PFSK-1 (cell line): ENCODE data around the gene BTNL2.

Experiments
- FOXP2 ChIP-seq: optimal IDR thresholded peaks from 2 replicates; pipeline ENCODE3; 2011; ENCODE audit warnings: borderline replicate concordance, control low read depth, inconsistent platforms; ENCODE audit not compliant: insufficient read depth; ENCODE audit errors: extremely low read length, extremely low read depth
- POLR2AphosphoS5 ChIP-seq: IDR thresholded peaks from 2 replicates; pipeline ENCODE4 v1.6.1; 2012; ENCODE audit warnings: low read depth, mild to moderate bottlenecking, control low read depth, low read length, moderate library complexity
- REST ChIP-seq, 2 experiments: IDR thresholded peaks; 2 replicates each; pipeline versions ENCODE4 v1.6.1 to v1.8.0; 2011 to 2012; ENCODE audit warnings: low read depth in 2 of 2, low read length in 2 of 2, control low read depth in 1 of 2, inconsistent platforms in 1 of 2, mild to moderate bottlenecking in 1 of 2, moderate library complexity in 1 of 2; ENCODE audit not compliant: insufficient read depth in 1 of 2
- SIN3A ChIP-seq: IDR thresholded peaks from 2 replicates; pipeline ENCODE4 v1.6.1; 2012; ENCODE audit warnings: mild to moderate bottlenecking, low read length, moderate library complexity, borderline replicate concordance; ENCODE audit not compliant: insufficient read depth
- TAF1 ChIP-seq: IDR thresholded peaks from 2 replicates; pipeline ENCODE4 v1.6.1; 2012; ENCODE audit warnings: low read length, control low read depth, borderline replicate concordance; ENCODE audit not compliant: insufficient read depth

BTNL2 gene

DNA sequence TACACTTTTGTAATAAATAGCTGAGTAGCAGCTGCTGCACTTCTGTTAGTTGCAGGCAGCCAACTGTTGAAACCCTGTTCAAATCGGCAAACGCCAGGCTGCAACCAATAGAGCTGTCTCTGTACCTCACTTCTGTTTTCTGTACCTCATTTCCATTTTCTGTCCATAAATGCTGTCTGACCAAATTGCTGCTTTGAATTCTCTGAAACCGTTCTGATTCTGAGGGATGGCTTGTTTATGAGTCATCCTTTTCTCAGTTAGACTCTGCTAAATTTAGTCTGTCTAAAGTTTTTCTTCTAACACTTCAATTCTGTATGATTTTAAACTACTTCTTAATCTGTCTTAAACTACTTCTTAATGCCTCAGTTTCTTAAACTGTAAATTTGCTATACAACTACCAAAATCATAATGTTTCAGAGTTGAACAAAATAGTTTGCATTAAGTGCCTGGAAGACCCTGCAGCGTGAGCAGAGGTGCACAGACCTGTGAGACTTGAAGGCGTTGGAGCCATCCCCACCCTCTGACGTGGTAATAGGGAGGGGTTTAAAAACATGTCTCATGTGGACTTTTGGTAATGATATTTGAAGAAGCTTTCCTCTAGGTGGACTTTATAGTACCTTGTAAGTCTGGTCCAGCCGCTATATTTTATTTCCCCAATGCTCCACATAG, 9.6 kb downstream of the BTNL2 start:
- TF ChIP-seq TAF1 (no peak), SIN3A (no peak), FOXP2 (no peak), POLR2AphosphoS5 (no peak), REST (IDR thresholded peaks at IDR 0.05; ENCODE audit: insufficient read depth in 1 of 2, low read depth in 2 of 2, low read length in 2 of 2) (no peak)

GRCh38 chr6:32396028-32396427, 11.0 kb downstream of the BTNL2 start:
- TF ChIP-seq SIN3A (no peak), REST (IDR thresholded peaks at IDR 0.05; ENCODE audit: insufficient read depth in 1 of 2, low read depth in 2 of 2, low read length in 2 of 2) (no peak), TAF1 (no peak), FOXP2 (no peak), POLR2AphosphoS5 (no peak)

- no peak for TF ChIP-seq TAF1
- TF ChIP-seq REST (IDR thresholded peaks at IDR 0.05; ENCODE audit: insufficient read depth in 1 of 2, low read depth in 2 of 2, low read length in 2 of 2), result no peak
- no peak for TF ChIP-seq FOXP2
- no peak for TF ChIP-seq POLR2AphosphoS5
- TF ChIP-seq SIN3A, result no peak
Observed at GRCh38 chr6:32393665-32394420, 13.1 kb downstream of the BTNL2 start.

DNA sequence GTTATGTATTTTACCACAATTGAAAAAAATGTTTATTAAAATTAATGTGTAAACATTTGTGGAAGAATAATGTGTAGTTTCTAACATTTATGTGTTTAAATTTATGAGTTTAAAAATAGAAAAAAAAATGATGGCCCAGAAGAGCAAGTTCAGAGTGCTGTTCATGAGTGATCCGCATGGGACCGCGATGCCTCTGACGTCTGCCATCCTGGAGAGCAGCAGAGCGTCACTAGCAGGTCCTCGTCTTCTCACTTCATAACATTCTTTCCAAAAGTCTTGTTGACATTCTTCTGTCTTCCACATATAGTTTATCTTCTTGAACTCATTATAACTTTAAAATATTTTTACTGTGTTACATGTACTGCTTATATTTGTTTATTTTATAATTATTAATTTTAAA, 15.5 kb downstream of the BTNL2 start:
- no peak for TF ChIP-seq FOXP2
- no peak for TF ChIP-seq TAF1
- no peak for TF ChIP-seq SIN3A
- TF ChIP-seq POLR2AphosphoS5, result no peak
- no peak for TF ChIP-seq REST (IDR thresholded peaks at IDR 0.05; ENCODE audit: insufficient read depth in 1 of 2, low read depth in 2 of 2, low read length in 2 of 2)
